Measurements from ENCODE around the gene KITLG.
"Not testable (repeated sequence)": the region's sequence is repeated elsewhere in the genome, so short reads cannot be mapped to it uniquely, and the experiment has no call there.

Gene KITLG

GRCh38 chr12:88496891-88497371 lies 83.3 kb downstream of the KITLG start:
- H3K36me3 Mint-ChIP-seq, result no peaks in the 10 kb centered on the region
- DNase-seq (ENCODE audit: low spot score in 2 of 2), result no peak
- no peak overlapping the region for H3K4me3 Mint-ChIP-seq
- H3K27ac Mint-ChIP-seq, result no peak overlapping the region
- no peak for ATAC-seq
- peaks cover 9% of the 10 kb centered on the region for H3K9me3 Mint-ChIP-seq
- no peaks in the 10 kb centered on the region for H3K4me1 Mint-ChIP-seq

GRCh38 chr12:88496429-88496828 lies 83.8 kb downstream of the KITLG start:
- H3K4me1 Mint-ChIP-seq, result no peaks in the 10 kb centered on the region
- H3K4me3 Mint-ChIP-seq, result no peak overlapping the region
- peaks cover 9% of the 10 kb centered on the region for H3K9me3 Mint-ChIP-seq
- no peak for DNase-seq (ENCODE audit: low spot score in 2 of 2)
- no peak for ATAC-seq
- H3K27ac Mint-ChIP-seq, result no peak overlapping the region
- no peaks in the 10 kb centered on the region for H3K36me3 Mint-ChIP-seq

GRCh38 chr12:88495031-88495430 lies 85.2 kb downstream of the KITLG start:
- Mint-ChIP-seq H3K9me3 (peaks cover 7% of the 10 kb centered on the region), H3K27ac (no peak overlapping the region)
- ATAC-seq, result no peak

GRCh38 chr12:88494520-88494919 lies 85.8 kb downstream of the KITLG start:
- Mint-ChIP-seq H3K36me3 (no peaks in the 10 kb centered on the region), H3K4me1 (no peaks in the 10 kb centered on the region), H3K9me3 (peaks cover 7% of the 10 kb centered on the region), H3K4me3 (no peak overlapping the region), H3K27ac (no peak overlapping the region)
- DNase-seq (ENCODE audit: low spot score in 2 of 2) (no peak), ATAC-seq (no peak)

More at GRCh38 chr12:88495031-88495430, 85.2 kb downstream of the KITLG start:
- Mint-ChIP-seq H3K36me3 (no peaks in the 10 kb centered on the region), H3K4me3 (no peak overlapping the region), H3K4me1 (no peaks in the 10 kb centered on the region)
- no peak for DNase-seq (ENCODE audit: low spot score in 2 of 2)

- H3K9me3 Mint-ChIP-seq, result peaks cover 7% of the 10 kb centered on the region
- no peaks in the 10 kb centered on the region for H3K4me1 Mint-ChIP-seq
- no peak for DNase-seq (ENCODE audit: low spot score in 2 of 2)
- ATAC-seq, result no peak
- H3K4me3 Mint-ChIP-seq, result no peak overlapping the region
- H3K27ac Mint-ChIP-seq, result no peak overlapping the region
- H3K36me3 Mint-ChIP-seq, result no peaks in the 10 kb centered on the region
Observed at GRCh38 chr12:88493636-88494035, 86.6 kb downstream of the KITLG start.

GRCh38 chr12:88490425-88490824 lies 89.8 kb downstream of the KITLG start:
- DNase-seq (ENCODE audit: low spot score in 2 of 2) (no peak), ATAC-seq (no peak)
- no peak overlapping the region for H3K27ac Mint-ChIP-seq
- H3K36me3 Mint-ChIP-seq, result no peaks in the 10 kb centered on the region
- no peaks in the 10 kb centered on the region for H3K4me1 Mint-ChIP-seq
- no peak overlapping the region for H3K4me3 Mint-ChIP-seq
- H3K9me3 Mint-ChIP-seq, result peaks cover 4% of the 10 kb centered on the region

GRCh38 chr12:88472775-88473174 lies 107.5 kb downstream of the KITLG start:
- H3K4me3 Mint-ChIP-seq, result no peak overlapping the region
- H3K4me1 Mint-ChIP-seq, result no peaks in the 10 kb centered on the region
- H3K36me3 Mint-ChIP-seq, result no peaks in the 10 kb centered on the region
- DNase-seq (ENCODE audit: low spot score in 2 of 2) (no peak), ATAC-seq (no peak)
- peaks cover 7% of the 10 kb centered on the region for H3K9me3 Mint-ChIP-seq
- no peak overlapping the region for H3K27ac Mint-ChIP-seq

GRCh38 chr12:88472248-88472647 lies 108.0 kb downstream of the KITLG start:
- H3K4me1 Mint-ChIP-seq, result no peaks in the 10 kb centered on the region
- H3K4me3 Mint-ChIP-seq, result no peak overlapping the region
- H3K9me3 Mint-ChIP-seq, result peaks cover 7% of the 10 kb centered on the region
- no peak for DNase-seq (ENCODE audit: low spot score in 2 of 2)
- no peak for ATAC-seq
- no peak overlapping the region for H3K27ac Mint-ChIP-seq
- no peaks in the 10 kb centered on the region for H3K36me3 Mint-ChIP-seq

GRCh38 chr12:88471331-88472045 lies 108.8 kb downstream of the KITLG start:
- DNase-seq (ENCODE audit: low spot score in 2 of 2) (no peak), ATAC-seq (no peak)
- Mint-ChIP-seq H3K36me3 (no peaks in the 10 kb centered on the region), H3K27ac (no peak overlapping the region), H3K4me1 (no peaks in the 10 kb centered on the region), H3K9me3 (peaks cover 5% of the 10 kb centered on the region), H3K4me3 (no peak overlapping the region)

GRCh38 chr12:88469154-88469553 lies 111.1 kb downstream of the KITLG start:
- DNase-seq (ENCODE audit: low spot score in 2 of 2) (no peak), ATAC-seq (no peak)
- no peaks in the 10 kb centered on the region for H3K36me3 Mint-ChIP-seq
- no peaks in the 10 kb centered on the region for H3K4me1 Mint-ChIP-seq
- peaks cover 6% of the 10 kb centered on the region for H3K9me3 Mint-ChIP-seq
- H3K27ac Mint-ChIP-seq, result no peak overlapping the region
- no peak overlapping the region for H3K4me3 Mint-ChIP-seq

- no peaks in the 10 kb centered on the region for H3K4me1 Mint-ChIP-seq
- H3K36me3 Mint-ChIP-seq, result no peaks in the 10 kb centered on the region
- no peak overlapping the region for H3K27ac Mint-ChIP-seq
- no peak for ATAC-seq
- no peak for DNase-seq (ENCODE audit: low spot score in 2 of 2)
- no peak overlapping the region for H3K4me3 Mint-ChIP-seq
- peaks cover 10% of the 10 kb centered on the region for H3K9me3 Mint-ChIP-seq
Observed at GRCh38 chr12:88468581-88468980, 111.7 kb downstream of the KITLG start.

GRCh38 chr12:88466708-88467107 lies 113.6 kb downstream of the KITLG start:
- DNase-seq (ENCODE audit: low spot score in 2 of 2); H3K4me3 Mint-ChIP-seq; H3K9me3 Mint-ChIP-seq; H3K4me1 Mint-ChIP-seq; H3K27ac Mint-ChIP-seq; ATAC-seq; H3K36me3 Mint-ChIP-seq: not testable (repeated sequence)

- peaks cover 3% of the 10 kb centered on the region for H3K9me3 Mint-ChIP-seq
- H3K4me3 Mint-ChIP-seq, result no peak overlapping the region
- H3K4me1 Mint-ChIP-seq, result no peaks in the 10 kb centered on the region
- ATAC-seq (no peak), DNase-seq (ENCODE audit: low spot score in 2 of 2) (no peak)
- no peaks in the 10 kb centered on the region for H3K36me3 Mint-ChIP-seq
- H3K27ac Mint-ChIP-seq, result no peak overlapping the region
Observed at GRCh38 chr12:88458327-88458726, 121.9 kb downstream of the KITLG start.

- Mint-ChIP-seq H3K4me3 (no peak overlapping the region), H3K9me3 (no peaks in the 10 kb centered on the region)
- DNase-seq (ENCODE audit: low spot score in 2 of 2), result no peak
Observed at GRCh38 chr12:88453323-88453722, 126.9 kb downstream of the KITLG start.

GRCh38 chr12:88451205-88451604 lies 129.1 kb downstream of the KITLG start:
- no peak for DNase-seq (ENCODE audit: low spot score in 2 of 2)
- ATAC-seq, result no peak
- no peaks in the 10 kb centered on the region for H3K4me1 Mint-ChIP-seq
- H3K36me3 Mint-ChIP-seq, result no peaks in the 10 kb centered on the region
- no peak overlapping the region for H3K27ac Mint-ChIP-seq
- H3K9me3 Mint-ChIP-seq, result no peaks in the 10 kb centered on the region
- no peak overlapping the region for H3K4me3 Mint-ChIP-seq

More at GRCh38 chr12:88453323-88453722, 126.9 kb downstream of the KITLG start:
- ATAC-seq, result no peak
- no peaks in the 10 kb centered on the region for H3K36me3 Mint-ChIP-seq
- no peak overlapping the region for H3K27ac Mint-ChIP-seq
- no peaks in the 10 kb centered on the region for H3K4me1 Mint-ChIP-seq

GRCh38 chr12:88450136-88450535 lies 130.1 kb downstream of the KITLG start:
- DNase-seq (ENCODE audit: low spot score in 2 of 2), result no peak
- ATAC-seq, result no peak
- Mint-ChIP-seq H3K9me3 (no peaks in the 10 kb centered on the region), H3K36me3 (no peaks in the 10 kb centered on the region), H3K27ac (no peak overlapping the region), H3K4me1 (no peaks in the 10 kb centered on the region), H3K4me3 (no peak overlapping the region)

All from stimulated activated effector memory CD8-positive, alpha-beta T cell treated with anti-CD3 and anti-CD28 coated beads, Interleukin-12 subunit alpha, Interleukin-12 subunit beta, amount 100 ng/mL, for 72 hours (primary cell).